Nephron (organoid): ENCODE results near the gene ZNF680.

Experiments
- H3K27ac Mint-ChIP-seq, 3 experiments: 2 replicates each; pipeline ENCODE4 v1.8.0; 2020; ENCODE audit warnings: mixed read lengths in 3 of 3, mild to moderate bottlenecking in 2 of 3, moderate library complexity in 1 of 3
- H3K27me3 Mint-ChIP-seq: 2 replicates; pipeline ENCODE4 v1.8.0; 2021; ENCODE audit warnings: low read depth, mild to moderate bottlenecking, moderate library complexity, mixed read lengths
- H3K36me3 Mint-ChIP-seq: 2 replicates; pipeline ENCODE4 v1.8.0; 2020; ENCODE audit warnings: low read depth, mixed read lengths
- H3K4me1 Mint-ChIP-seq: 2 replicates; pipeline ENCODE4 v1.8.0; 2020; ENCODE audit warnings: mixed read lengths
- H3K4me3 Mint-ChIP-seq, 3 experiments: 2 replicates each; pipeline ENCODE4 v1.8.0; 2020; ENCODE audit warnings: mild to moderate bottlenecking in 3 of 3, mixed read lengths in 3 of 3, moderate library complexity in 2 of 3
- H3K9me3 Mint-ChIP-seq: 2 replicates; pipeline ENCODE4 v1.8.0; 2020; ENCODE audit warnings: mixed read lengths
- TF ChIP-seq, protein P1 (sequence below), 3 experiments: fragments of 200-600 bp; sonication (generic); IDR thresholded peaks; one replicate each; pipeline ENCODE4 v1.5.0; 2021; ENCODE audit warnings: antibody characterized with exemption in 3 of 3; ENCODE audit not compliant: unreplicated experiment in 3 of 3

The ZNF680 gene

DNA sequence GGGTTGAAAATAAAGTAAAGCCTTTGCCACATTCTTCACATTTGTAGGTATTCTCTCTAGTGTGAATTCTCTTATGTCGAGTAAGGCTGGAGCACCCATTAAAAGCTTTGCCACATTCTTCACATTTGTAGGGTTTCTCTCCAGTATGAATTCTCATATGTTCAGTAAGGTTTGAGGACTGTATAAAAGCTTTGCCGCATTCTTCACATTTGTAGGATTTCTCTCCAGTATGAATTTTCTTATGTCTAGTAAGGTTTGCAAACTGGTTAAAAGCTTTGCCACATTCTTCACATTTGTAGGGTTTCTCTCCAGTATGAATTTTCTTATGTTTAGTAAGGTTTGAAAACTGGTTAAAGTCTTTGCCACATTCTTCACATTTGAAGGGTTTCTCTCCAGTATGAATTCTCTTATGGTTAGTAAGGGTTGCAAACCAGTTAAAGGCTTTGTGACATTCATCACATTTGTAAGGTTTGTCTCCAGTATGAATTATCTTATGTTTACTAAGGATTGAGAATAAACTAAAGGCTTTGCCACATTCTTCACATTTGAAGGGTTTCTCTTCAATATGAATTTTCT is 41.4 kb downstream of the ZNF680 start:
- H3K9me3 Mint-ChIP-seq: peaks cover 70% of the 10 kb centered on the region
- TF ChIP-seq, protein P1, sequence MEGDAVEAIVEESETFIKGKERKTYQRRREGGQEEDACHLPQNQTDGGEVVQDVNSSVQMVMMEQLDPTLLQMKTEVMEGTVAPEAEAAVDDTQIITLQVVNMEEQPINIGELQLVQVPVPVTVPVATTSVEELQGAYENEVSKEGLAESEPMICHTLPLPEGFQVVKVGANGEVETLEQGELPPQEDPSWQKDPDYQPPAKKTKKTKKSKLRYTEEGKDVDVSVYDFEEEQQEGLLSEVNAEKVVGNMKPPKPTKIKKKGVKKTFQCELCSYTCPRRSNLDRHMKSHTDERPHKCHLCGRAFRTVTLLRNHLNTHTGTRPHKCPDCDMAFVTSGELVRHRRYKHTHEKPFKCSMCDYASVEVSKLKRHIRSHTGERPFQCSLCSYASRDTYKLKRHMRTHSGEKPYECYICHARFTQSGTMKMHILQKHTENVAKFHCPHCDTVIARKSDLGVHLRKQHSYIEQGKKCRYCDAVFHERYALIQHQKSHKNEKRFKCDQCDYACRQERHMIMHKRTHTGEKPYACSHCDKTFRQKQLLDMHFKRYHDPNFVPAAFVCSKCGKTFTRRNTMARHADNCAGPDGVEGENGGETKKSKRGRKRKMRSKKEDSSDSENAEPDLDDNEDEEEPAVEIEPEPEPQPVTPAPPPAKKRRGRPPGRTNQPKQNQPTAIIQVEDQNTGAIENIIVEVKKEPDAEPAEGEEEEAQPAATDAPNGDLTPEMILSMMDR (IDR thresholded peaks at IDR 0.05; ENCODE audit: unreplicated experiment in 3 of 3): no peak
- H3K36me3 Mint-ChIP-seq: peaks cover 97% of the 10 kb centered on the region
- H3K4me3 Mint-ChIP-seq: no peak overlapping the region
- no peak overlapping the region for H3K27ac Mint-ChIP-seq
- H3K27me3 Mint-ChIP-seq: no peaks in the 10 kb centered on the region
- H3K4me1 Mint-ChIP-seq: no peaks in the 10 kb centered on the region

DNA sequence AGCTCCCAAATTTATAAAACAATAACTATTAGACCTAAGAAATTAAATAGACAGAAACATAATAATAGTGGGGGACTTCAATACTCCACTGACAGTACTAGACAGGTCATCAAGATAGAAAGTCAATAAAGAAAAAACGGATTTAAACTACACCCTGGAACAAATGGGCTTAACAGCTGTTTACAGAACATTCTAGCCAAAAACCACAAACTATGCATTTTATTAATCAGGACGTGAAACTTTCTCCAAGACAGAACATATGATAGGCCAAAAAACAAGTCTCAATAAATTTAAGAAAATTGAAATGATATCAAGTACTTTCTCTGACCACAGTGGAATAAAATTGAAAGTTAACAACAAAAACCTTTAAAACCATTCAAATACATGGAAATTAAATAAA is 46.4 kb downstream of the ZNF680 start:
- Mint-ChIP-seq H3K27me3 (no peaks in the 10 kb centered on the region), H3K9me3 (peaks cover 70% of the 10 kb centered on the region), H3K4me1 (no peaks in the 10 kb centered on the region), H3K36me3 (peaks cover 93% of the 10 kb centered on the region), H3K27ac (no peak overlapping the region), H3K4me3 (no peak overlapping the region)
- TF ChIP-seq, protein P1 (IDR thresholded peaks at IDR 0.05; ENCODE audit: unreplicated experiment in 3 of 3): no peak

GRCh38 chr7:64515781-64516180 is 47.1 kb downstream of the ZNF680 start:
- TF ChIP-seq, protein P1 (IDR thresholded peaks at IDR 0.05; ENCODE audit: unreplicated experiment in 3 of 3): no peak
- no peaks in the 10 kb centered on the region for H3K27me3 Mint-ChIP-seq
- peaks cover 89% of the 10 kb centered on the region for H3K36me3 Mint-ChIP-seq
- H3K4me1 Mint-ChIP-seq: no peaks in the 10 kb centered on the region
- no peak overlapping the region for H3K27ac Mint-ChIP-seq
- H3K9me3 Mint-ChIP-seq: peaks cover 65% of the 10 kb centered on the region
- no peak overlapping the region for H3K4me3 Mint-ChIP-seq

GRCh38 chr7:64515330-64515729 is 47.5 kb downstream of the ZNF680 start:
- Mint-ChIP-seq H3K4me1 (no peaks in the 10 kb centered on the region), H3K4me3 (no peak overlapping the region), H3K27me3 (no peaks in the 10 kb centered on the region), H3K9me3 (peaks cover 61% of the 10 kb centered on the region), H3K36me3 (peaks cover 85% of the 10 kb centered on the region), H3K27ac (no peak overlapping the region)
- TF ChIP-seq, protein P1 (IDR thresholded peaks at IDR 0.05; ENCODE audit: unreplicated experiment in 3 of 3): no peak

DNA sequence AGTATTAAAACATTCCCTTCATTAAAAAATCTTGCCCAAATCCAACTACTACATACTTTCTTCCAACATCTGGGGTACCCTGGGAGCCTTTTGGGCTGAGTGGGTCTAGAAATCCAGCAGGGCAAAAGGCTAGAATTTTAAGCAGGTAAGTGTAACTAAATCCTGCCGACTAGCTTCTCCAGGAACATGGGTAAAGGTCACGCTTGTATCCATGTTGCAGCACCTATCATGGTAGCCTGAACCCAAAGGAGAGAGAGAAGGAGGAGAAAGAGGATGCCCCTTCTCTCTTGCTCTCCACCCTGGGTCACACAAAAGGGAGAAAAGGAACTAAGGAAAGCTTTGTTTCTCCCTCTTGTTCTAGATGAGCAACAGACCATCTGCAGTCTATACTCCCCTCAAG is 53.3 kb downstream of the ZNF680 start:
- TF ChIP-seq, protein P1 (IDR thresholded peaks at IDR 0.05; ENCODE audit: unreplicated experiment in 3 of 3): no peak
- Mint-ChIP-seq H3K4me3 (no peak overlapping the region), H3K27ac (no peak overlapping the region), H3K27me3 (no peaks in the 10 kb centered on the region), H3K4me1 (no peaks in the 10 kb centered on the region), H3K36me3 (peaks cover 65% of the 10 kb centered on the region), H3K9me3 (peaks cover 44% of the 10 kb centered on the region)

DNA sequence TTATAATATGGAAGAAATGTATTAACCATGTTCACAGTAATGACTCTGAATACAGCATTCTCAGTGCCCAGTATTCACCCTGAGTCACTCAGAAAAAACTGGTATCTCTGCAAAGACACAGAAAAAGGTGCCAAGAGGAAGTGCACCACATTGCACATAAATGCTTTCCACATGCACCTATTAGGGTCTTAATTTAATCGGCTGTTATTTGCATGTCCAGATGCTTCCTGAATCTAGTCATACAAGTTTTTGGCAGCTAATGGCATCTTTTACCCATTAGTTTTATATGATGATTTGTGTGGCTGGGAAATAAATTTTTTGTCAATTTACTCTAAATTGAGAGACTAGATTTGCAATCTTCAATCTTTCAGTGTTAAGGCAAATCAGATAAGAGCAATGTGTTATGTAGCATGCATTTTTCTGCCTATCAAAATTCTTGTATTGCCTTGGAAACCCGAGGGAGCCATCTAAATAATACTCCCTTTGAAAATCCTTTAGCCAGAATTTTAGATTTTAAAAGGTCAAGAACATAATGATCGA is 58.2 kb downstream of the ZNF680 start:
- Mint-ChIP-seq H3K9me3 (peaks cover 53% of the 10 kb centered on the region), H3K4me1 (no peaks in the 10 kb centered on the region), H3K4me3 (no peak overlapping the region), H3K36me3 (peaks cover 42% of the 10 kb centered on the region), H3K27me3 (no peaks in the 10 kb centered on the region), H3K27ac (no peak overlapping the region)
- TF ChIP-seq, protein P1 (IDR thresholded peaks at IDR 0.05; ENCODE audit: unreplicated experiment in 3 of 3): no peak
